Activated CD8-positive, alpha-beta memory T cell treated with anti-CD3 and anti-CD28 coated beads, Interleukin-2, amount 50 U/mL, for 4 hours (primary cell): ENCODE results near the gene BRPF3.

Experiments
- DNase-seq: peaks from one replicate; pipeline ENCODE4 v3.0.0-alpha.2; 2020

The BRPF3 gene

DNA sequence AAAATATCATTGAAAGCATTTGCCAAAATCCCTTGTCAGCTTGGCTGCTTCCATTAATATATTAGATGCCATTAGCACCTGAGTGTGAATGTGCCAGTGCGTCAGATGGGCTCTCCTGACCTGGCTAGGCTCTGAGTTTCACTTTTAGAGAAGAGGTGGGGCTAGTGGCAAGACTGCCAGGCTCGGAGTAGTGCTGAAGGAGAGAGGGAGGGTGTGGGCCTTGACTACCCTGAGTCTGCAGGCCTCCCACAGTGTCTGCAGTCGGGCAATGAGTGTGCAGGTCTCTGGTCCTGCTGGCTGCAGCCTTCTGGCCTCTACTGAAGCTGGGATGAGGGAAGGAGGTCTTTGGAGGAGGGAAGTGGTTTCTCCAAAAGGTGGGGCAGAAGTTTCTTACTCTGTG, 38.8 kb downstream of the BRPF3 start:
- no peak for DNase-seq

DNA sequence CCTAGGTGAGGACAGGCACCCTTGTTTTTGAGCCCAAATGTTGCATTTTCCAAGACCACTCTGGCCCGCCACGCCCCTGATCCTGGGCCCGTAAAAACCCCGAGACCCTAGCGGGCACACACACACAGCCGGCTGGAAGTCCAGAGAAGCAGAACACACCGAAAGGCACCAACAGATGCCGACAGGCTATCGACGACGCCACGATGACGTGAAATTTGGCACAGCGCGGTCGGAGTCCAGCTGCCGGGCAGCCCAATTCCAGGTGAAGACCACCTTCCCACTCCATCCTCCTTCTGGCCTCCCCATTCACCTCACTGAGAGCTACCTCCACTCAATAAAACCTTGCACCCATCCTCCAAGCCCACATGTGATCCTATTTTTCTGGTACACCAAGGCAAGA, 39.3 kb downstream of the BRPF3 start:
- no peak for DNase-seq

DNA sequence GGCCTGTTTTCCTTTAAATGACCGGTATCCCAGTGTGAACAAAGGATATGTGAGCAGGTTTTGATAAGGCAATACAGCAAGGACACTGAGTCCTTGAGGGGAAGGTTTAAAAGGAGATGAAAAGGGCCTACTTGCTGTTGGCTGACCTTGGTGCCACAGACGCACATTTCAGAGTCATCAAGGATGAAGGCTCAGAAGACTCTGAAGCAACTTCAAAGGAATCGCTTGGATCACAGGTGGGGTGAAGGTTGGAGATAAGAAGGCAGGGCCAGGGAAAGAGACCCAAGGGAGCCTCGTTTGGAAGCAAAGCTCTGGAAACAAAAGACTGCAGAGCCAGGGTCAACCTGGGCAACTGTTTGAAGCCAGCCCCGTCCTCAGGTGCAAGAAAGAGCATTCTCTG, 43.2 kb downstream of the BRPF3 start:
- DNase-seq: no peak

- DNase-seq: no peak
These were observed 45.2 kb downstream of the BRPF3 start for GRCh38 chr6:36241728-36242127.

- no peak for DNase-seq
These were observed 45.6 kb downstream of the BRPF3 start for GRCh38 chr6:36242161-36242560.

DNA sequence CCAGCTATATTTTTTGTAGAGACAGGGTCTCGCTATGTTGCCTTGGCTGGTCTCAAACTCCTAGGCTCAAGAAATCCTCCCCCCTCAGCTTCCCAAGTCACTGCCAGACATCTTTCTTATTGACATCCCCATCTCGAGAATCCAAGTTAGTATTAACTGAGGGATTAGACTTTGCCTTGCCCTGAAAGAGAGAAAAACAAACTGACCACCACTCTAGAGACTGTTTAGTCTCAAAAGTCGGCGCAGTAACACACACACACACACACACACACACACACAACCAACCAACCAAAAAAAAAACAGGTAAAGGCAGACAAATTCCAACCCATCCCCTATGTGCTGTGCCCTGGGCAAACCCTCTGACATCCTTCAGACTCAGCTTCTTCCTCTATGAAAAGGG, 46.1 kb downstream of the BRPF3 start:
- no peak for DNase-seq

DNA sequence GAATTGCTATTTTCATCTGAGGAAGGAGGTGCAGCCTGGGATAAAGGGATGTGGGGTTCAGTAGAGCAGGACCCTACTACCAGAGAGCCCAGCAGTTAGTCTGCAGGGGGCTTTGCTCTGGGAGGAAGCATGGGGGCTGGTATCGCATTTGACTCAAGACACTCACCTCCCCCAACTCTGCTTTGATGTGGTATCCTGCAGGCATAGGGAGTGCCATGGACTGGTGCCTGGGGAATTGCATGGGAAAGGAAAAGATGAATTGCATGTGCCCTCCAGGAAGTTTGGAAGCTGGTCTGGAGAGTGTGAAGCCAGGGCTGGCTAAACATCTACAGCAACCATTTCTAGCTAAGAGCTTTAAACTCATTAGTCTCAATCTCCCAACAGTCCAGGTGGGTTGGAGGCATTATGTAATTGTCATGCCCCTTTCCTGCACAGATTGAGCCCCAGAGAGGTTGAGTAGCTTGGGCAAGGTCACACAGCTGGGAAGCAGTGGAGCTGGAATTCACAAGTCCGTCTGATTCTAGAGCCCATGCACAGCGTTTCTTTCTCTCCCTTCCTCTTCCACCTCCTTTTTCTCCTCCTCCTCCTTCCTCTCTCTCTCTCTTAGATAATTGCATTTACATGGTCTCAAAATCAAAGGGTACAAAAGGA, 47.1 kb downstream of the BRPF3 start:
- no peak for DNase-seq

GRCh38 chr6:36244641-36245280, 48.2 kb downstream of the BRPF3 start:
- no peak for DNase-seq

GRCh38 chr6:36245572-36246061, 49.1 kb downstream of the BRPF3 start:
- no peak for DNase-seq

GRCh38 chr6:36246506-36247268, 50.1 kb downstream of the BRPF3 start:
- DNase-seq: no peak

- no peak for DNase-seq
These were observed 51.1 kb downstream of the BRPF3 start for GRCh38 chr6:36247693-36248092.

DNA sequence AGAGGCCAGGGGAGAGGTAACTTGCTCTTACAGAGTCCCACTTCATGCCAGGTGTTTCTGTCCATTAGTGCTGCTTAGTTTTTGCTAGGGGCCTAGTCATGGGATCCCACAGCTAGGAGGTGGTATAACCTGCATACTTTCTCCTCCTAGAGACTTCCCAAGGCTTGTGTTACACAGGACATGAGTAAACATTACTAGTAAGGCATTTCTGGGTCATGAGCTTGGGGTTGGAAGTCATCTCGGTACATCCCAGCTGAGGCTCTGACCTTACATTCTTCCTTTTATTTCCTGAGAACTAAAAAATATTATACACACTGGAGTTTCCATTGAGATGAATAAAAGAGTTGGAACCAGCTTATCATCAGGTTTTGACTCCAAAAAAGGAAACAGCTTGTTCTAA, 52.4 kb downstream of the BRPF3 start:
- no peak for DNase-seq

- no peak for DNase-seq
These were observed 53.0 kb downstream of the BRPF3 start for GRCh38 chr6:36249536-36249935.

DNA sequence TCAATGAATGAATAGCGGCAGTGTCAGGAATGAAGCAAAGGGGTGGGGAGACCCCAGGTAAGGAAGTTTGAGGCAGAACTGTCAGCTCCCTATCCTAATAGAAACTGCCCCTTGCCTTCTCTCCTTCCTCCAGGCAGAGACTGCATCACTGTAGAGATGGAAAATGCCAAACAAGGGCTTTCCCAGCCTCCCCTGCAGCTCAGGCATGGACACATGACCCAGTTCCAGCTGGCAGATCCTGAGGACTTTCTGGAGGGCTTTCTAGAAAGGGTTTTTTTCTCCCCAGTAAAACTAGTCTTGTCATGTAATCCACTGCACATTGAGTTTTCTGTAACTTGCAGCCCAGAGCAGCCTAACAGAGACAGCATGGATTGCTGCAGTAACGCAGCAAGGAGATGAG, 55.5 kb downstream of the BRPF3 start:
- DNase-seq: no peak

GRCh38 chr6:36263390-36264000, 67.0 kb downstream of the BRPF3 start:
- no peak for DNase-seq

- DNase-seq: no peak
These were observed 69.2 kb downstream of the BRPF3 start for GRCh38 chr6:36265744-36266143.

- no peak for DNase-seq
These were observed 70.5 kb downstream of the BRPF3 start for GRCh38 chr6:36266913-36267644.

DNA sequence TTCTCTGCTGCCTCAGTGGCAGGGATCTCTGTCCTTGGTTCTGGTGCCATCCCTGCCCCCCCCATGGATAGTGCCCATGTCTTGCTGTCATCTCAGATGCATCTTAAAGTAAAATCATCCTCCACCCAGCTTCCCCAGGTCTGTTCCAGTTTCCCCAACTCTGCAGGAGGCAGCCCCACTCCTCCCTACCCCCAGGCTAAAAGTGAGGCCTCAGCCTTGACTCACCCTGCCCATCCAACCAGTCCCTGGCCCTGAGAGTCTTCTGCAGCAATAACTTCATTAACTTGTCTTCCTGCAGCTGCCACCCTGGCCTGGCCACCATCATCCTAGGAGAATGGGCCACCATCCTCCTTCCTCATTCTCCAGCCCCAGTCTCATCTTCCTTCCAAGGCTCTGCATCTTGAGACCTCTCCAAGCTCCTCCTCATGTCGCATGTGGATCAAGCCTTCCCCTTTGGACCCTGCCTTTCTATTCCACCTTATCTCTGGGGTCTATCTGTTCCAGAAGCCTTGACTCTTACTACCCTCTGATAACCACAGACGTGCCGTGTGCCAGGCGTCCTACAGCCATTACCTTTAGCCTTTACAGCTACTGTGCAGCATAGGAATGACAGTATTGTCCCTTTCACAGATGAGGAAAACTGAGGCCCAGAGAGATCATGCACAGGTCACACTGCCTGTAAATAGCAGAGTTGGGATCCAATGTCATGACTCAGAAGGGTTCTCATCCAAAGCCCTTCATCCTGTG, 71.4 kb downstream of the BRPF3 start:
- no peak for DNase-seq

- DNase-seq: no peak
These were observed 72.1 kb downstream of the BRPF3 start for GRCh38 chr6:36268478-36269275.

DNA sequence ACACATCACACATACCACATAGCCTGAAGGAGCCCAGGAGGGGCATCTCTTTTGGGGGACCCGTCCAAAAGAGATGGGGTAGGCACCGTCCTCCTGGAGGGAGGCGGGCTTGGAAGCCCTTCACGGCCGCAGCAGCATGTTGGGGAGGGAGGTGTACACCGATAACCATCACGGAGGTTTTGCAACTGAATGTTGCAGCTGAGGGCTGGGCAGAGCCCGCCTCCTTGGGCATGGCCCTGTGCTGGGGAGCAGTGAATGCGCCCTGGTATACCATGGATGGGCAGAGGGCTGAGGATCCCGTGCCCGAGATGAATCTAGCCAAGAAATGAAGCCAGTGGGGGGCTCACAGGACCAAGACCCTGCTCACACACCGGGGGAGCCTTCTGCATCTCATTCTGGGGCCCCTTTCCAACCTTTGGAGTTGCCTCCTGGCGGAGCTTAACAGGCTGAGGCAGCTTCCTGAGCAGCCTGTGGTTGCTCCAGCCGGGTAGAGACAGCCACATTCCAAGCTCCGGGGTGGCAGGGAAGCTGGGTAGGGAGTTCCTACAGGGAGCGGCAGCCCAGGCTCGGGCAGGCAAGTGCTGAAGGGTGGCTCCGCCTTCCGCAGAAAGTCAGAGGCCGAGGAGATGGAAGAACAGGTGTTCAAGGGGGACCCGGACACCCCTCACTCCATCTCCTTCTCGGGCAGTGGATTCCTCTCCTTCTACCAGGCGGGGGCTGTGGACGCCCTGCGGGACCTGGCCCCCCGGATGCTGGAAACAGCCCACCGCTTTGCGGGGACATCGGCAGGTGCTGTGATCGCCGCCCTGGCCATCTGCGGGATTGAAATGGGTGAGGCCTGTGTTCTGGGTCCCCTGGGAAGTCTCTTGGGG, 73.5 kb downstream of the BRPF3 start, which contains the start of gene PNPLA1:
TSS of gene PNPLA1 (plus strand) at position 227 of the 872 bp plus-strand sequence. CDS start at position 627, 400 bp downstream.
- DNase-seq: no peak
